MM.1S (cell line): ENCODE data around the gene UPK2.

Source experiments
- DNase-seq: peaks from one replicate; pipeline ENCODE4 v3.0.0-alpha.2; 2015
- H2AFZ ChIP-seq: fragments of 300-600 bp; sonication (generic); 2 replicates; pipeline ENCODE4 v1.6.0; 2016; ENCODE audit warnings: antibody characterized with exemption, low read length
- H3F3A ChIP-seq: fragments of 300-600 bp; sonication (generic); 2 replicates; pipeline ENCODE4 v1.6.1; 2016; ENCODE audit warnings: mild to moderate bottlenecking, antibody characterized with exemption, low read length, moderate library complexity, mixed read lengths; ENCODE audit not compliant: insufficient read depth
- H3K27ac ChIP-seq: fragments of 300-600 bp; sonication (generic); 2 replicates; pipeline ENCODE4 v1.5.1; 2016; ENCODE audit warnings: mild to moderate bottlenecking, low read length
- H3K27me3 ChIP-seq: fragments of 300-600 bp; sonication (generic); replicated peaks from 2 replicates; pipeline ENCODE4 v1.6.0; 2016; ENCODE audit warnings: low read length; ENCODE audit not compliant: insufficient read depth
- H3K36me3 ChIP-seq: fragments of 300-600 bp; sonication (generic); replicated peaks from 2 replicates; pipeline ENCODE4 v1.6.1; 2016; ENCODE audit warnings: mild to moderate bottlenecking, low read length, mixed read lengths; ENCODE audit not compliant: insufficient read depth
- H3K4me1 ChIP-seq: fragments of 300-600 bp; sonication (generic); 2 replicates; pipeline ENCODE4 v1.6.1; 2016; ENCODE audit warnings: low read length, mixed read lengths
- H3K4me2 ChIP-seq: fragments of 300-600 bp; sonication (generic); 2 replicates; pipeline ENCODE4 v1.6.0; 2016; ENCODE audit warnings: low read depth, low read length
- H3K4me3 ChIP-seq: fragments of 300-600 bp; sonication (generic); 2 replicates; pipeline ENCODE4 v1.5.1; 2016; ENCODE audit warnings: low read length, mixed read lengths
- H3K79me2 ChIP-seq: fragments of 300-600 bp; sonication (generic); 2 replicates; pipeline ENCODE4 v1.6.1; 2016; ENCODE audit warnings: mixed run types, low read length, mixed read lengths
- H3K9ac ChIP-seq: fragments of 300-600 bp; sonication (generic); 2 replicates; pipeline ENCODE4 v1.6.1; 2016; ENCODE audit warnings: low read length, mixed read lengths
- H3K9me2 ChIP-seq: fragments of 300-600 bp; sonication (generic); replicated peaks from 2 replicates; pipeline ENCODE4 v1.6.1; 2016; ENCODE audit warnings: mild to moderate bottlenecking, low read length, mixed read lengths; ENCODE audit not compliant: insufficient read depth
- H3K9me3 ChIP-seq: fragments of 300-600 bp; sonication (generic); replicated peaks from 2 replicates; pipeline ENCODE4 v1.6.1; 2016; ENCODE audit warnings: mild to moderate bottlenecking, low read length, mixed read lengths; ENCODE audit not compliant: insufficient read depth
- H4K20me1 ChIP-seq: fragments of 300-600 bp; sonication (generic); 2 replicates; pipeline ENCODE4 v1.6.1; 2016; ENCODE audit warnings: mild to moderate bottlenecking, low read length, moderate library complexity, mixed read lengths; ENCODE audit not compliant: insufficient read depth
- CTCF ChIP-seq: fragments of 300-600 bp; sonication (generic); IDR thresholded peaks from 2 replicates; pipeline ENCODE4 v1.5.1; 2016; ENCODE audit warnings: antibody characterized with exemption, low read length, mixed read lengths
- EZH2 ChIP-seq: fragments of 300-600 bp; sonication (generic); optimal IDR thresholded peaks from 2 replicates; pipeline ENCODE3; 2017; ENCODE audit warnings: low read depth, mild to moderate bottlenecking, antibody characterized with exemption, low read length, mixed read lengths
- EZH2phosphoT487 ChIP-seq: fragments of 300-600 bp; sonication (generic); IDR thresholded peaks from 2 replicates; pipeline ENCODE4 v1.6.1; 2018; ENCODE audit warnings: antibody characterized with exemption, low read length

The UPK2 gene

GRCh38 chr11:118915396-118915795 is 40.7 kb upstream of the UPK2 start:
- no peak overlapping the region for H3K4me3 ChIP-seq
- H4K20me1 ChIP-seq = no peaks in the 10 kb centered on the region
- H3K9me2 ChIP-seq = no peaks in the 10 kb centered on the region
- H3K27ac ChIP-seq = no peak overlapping the region
- TF ChIP-seq EZH2phosphoT487 (no peak), EZH2 (no peak), CTCF (no peak)
- DNase-seq = no peak
- peaks cover 3% of the 10 kb centered on the region; the same call in 1 of the 2 replicates for H3K4me1 ChIP-seq
- H3F3A ChIP-seq = no peaks in the 10 kb centered on the region
- peaks cover under 1% of the 10 kb centered on the region; the same call in 1 of the 2 replicates for H3K79me2 ChIP-seq
- H3K9me3 ChIP-seq = no peaks in the 10 kb centered on the region
- no peaks in the 10 kb centered on the region for H3K27me3 ChIP-seq
- no peak overlapping the region for H3K4me2 ChIP-seq
- H3K9ac ChIP-seq = no peak overlapping the region
- H3K36me3 ChIP-seq = no peaks in the 10 kb centered on the region
- H2AFZ ChIP-seq = no peak overlapping the region

GRCh38 chr11:118915941-118916841 is 39.9 kb upstream of the UPK2 start:
- peaks cover 3% of the 10 kb centered on the region; the same call in 1 of the 2 replicates for H3K4me1 ChIP-seq
- H3K9me3 ChIP-seq = no peaks in the 10 kb centered on the region
- no peaks in the 10 kb centered on the region for H3K27me3 ChIP-seq
- no peak overlapping the region for H2AFZ ChIP-seq
- no peak overlapping the region for H3K9ac ChIP-seq
- no peak for DNase-seq
- no peak overlapping the region for H3K27ac ChIP-seq
- no peaks in the 10 kb centered on the region for H3K36me3 ChIP-seq
- H4K20me1 ChIP-seq = no peaks in the 10 kb centered on the region
- H3K9me2 ChIP-seq = no peaks in the 10 kb centered on the region
- TF ChIP-seq CTCF = no peak
- TF ChIP-seq EZH2phosphoT487 = no peak
- no peak for TF ChIP-seq EZH2
- no peaks in the 10 kb centered on the region for H3F3A ChIP-seq
- peaks cover 3% of the 10 kb centered on the region; the same call in 1 of the 2 replicates for H3K79me2 ChIP-seq
- no peak overlapping the region for H3K4me3 ChIP-seq
- H3K4me2 ChIP-seq = no peak overlapping the region

- H3K27ac ChIP-seq = no peak overlapping the region
- H3F3A ChIP-seq = no peaks in the 10 kb centered on the region
- no peaks in the 10 kb centered on the region for H3K9me3 ChIP-seq
- H3K4me3 ChIP-seq = no peak overlapping the region
- H3K27me3 ChIP-seq = no peaks in the 10 kb centered on the region
- TF ChIP-seq EZH2 (no peak), CTCF (no peak), EZH2phosphoT487 (no peak)
- no peak overlapping the region for H2AFZ ChIP-seq
- no peak overlapping the region for H3K4me2 ChIP-seq
- no peaks in the 10 kb centered on the region for H3K9me2 ChIP-seq
- H4K20me1 ChIP-seq = no peaks in the 10 kb centered on the region
- no peak overlapping the region for H3K9ac ChIP-seq
- no peaks in the 10 kb centered on the region for H3K36me3 ChIP-seq
- DNase-seq = no peak
- peaks cover 3% of the 10 kb centered on the region; the same call in 1 of the 2 replicates for H3K4me1 ChIP-seq
- H3K79me2 ChIP-seq = peaks cover 7% of the 10 kb centered on the region
These were observed 39.2 kb upstream of the UPK2 start for GRCh38 chr11:118916842-118917388.
